Smooth muscle cell (in vitro differentiated cells): Measurements from ENCODE around the gene VGLL4. TPM values are rescaled to one million over a fixed set of nuclear protein-coding genes. Genes with fewer than 3 reads are reported as not detected.
A peak's percentile ranks its signal among the peaks of the same experiment; 100 is the strongest.

ENCODE experiments used
- DNase-seq: peaks from one replicate; lab custom pipeline; 2025; ENCODE audit not compliant: unreplicated experiment; lab: John Stamatoyannopoulos, UW
- H2AFZ ChIP-seq: fragments of 200-600 bp; sonication (generic); 2 replicates; pipeline ENCODE4 v1.6.0; 2016; ENCODE audit warnings: antibody characterized with exemption, low read depth, mild to moderate bottlenecking
- H3F3A ChIP-seq: fragments of 200-600 bp; sonication (generic); 2 replicates; pipeline ENCODE4 v1.6.0; 2017; ENCODE audit warnings: antibody characterized with exemption, low read depth
- H3K27ac ChIP-seq: fragments of 200-600 bp; sonication (generic); 2 replicates; pipeline ENCODE4 v1.5.1; 2016; ENCODE audit warnings: low read depth, mild to moderate bottlenecking
- H3K27me3 ChIP-seq: fragments of 200-600 bp; sonication (generic); 2 replicates; pipeline ENCODE4 v1.6.1; 2016; ENCODE audit warnings: low read depth, mild to moderate bottlenecking
- H3K36me3 ChIP-seq: fragments of 200-600 bp; sonication (generic); 2 replicates; pipeline ENCODE4 v1.5.1; 2016; ENCODE audit warnings: low read depth
- H3K4me1 ChIP-seq: fragments of 200-600 bp; sonication (generic); 2 replicates; pipeline ENCODE4 v1.5.1; 2016; ENCODE audit warnings: low read depth
- H3K4me2 ChIP-seq: fragments of 200-600 bp; sonication (generic); 2 replicates; pipeline ENCODE4 v1.6.0; 2016; ENCODE audit warnings: mild to moderate bottlenecking
- H3K4me3 ChIP-seq: fragments of 200-600 bp; sonication (generic); 2 replicates; pipeline ENCODE4 v1.5.1; 2016; ENCODE audit warnings: mild to moderate bottlenecking
- H3K79me2 ChIP-seq: fragments of 200-600 bp; sonication (generic); 2 replicates; pipeline ENCODE4 v1.6.0; 2016; ENCODE audit warnings: low read depth, mild to moderate bottlenecking
- H3K9ac ChIP-seq: fragments of 200-600 bp; sonication (generic); 2 replicates; pipeline ENCODE4 v1.6.0; 2016; ENCODE audit warnings: low read depth
- H3K9me3 ChIP-seq: fragments of 200-600 bp; sonication (generic); replicated peaks from 2 replicates; pipeline ENCODE4 v1.5.1; 2016; ENCODE audit warnings: low read depth
- H4K20me1 ChIP-seq: fragments of 200-600 bp; sonication (generic); 2 replicates; pipeline ENCODE4 v1.6.0; 2016; ENCODE audit warnings: low read depth
- CTCF ChIP-seq: fragments of 200-600 bp; sonication (generic); IDR thresholded peaks from 2 replicates; pipeline ENCODE4 v1.5.1; 2017; ENCODE audit warnings: borderline replicate concordance, mild to moderate bottlenecking, antibody characterized with exemption; ENCODE audit not compliant: insufficient read depth, poor library complexity, severe bottlenecking
- WGBS: methylation state at CpG from one replicate; pipeline ENCODE4 v1.1.7; 2016; ENCODE audit warnings: low lambda C conversion rate; 5-methylcytosine and 5-hydroxymethylcytosine counted together
- polyA plus RNA-seq: library from polyadenylated mRNA; unstranded; fragments of >200 nt; fragmentation: Nextera tagmentation; extraction: Ambion mirVana; gene quantifications from 2 replicates; pipeline ENCODE4 v1.2.1, GENCODE V29; 2016
- total RNA-seq: library from RNA; depleted of rRNA; stranded (reverse); fragments of >200 nt; gene quantifications from 2 replicates; pipeline ENCODE4 v1.2.3, GENCODE V29; 2014

VGLL4 gene
- total and polyA plus RNA-seq, 2 experiments from 2014 or later = 72.0 to 109 TPM

- Histone ChIP-seq H3K79me2 (peaks cover 70% of the 10 kb centered on the region), H3K27me3 (no peaks in the 10 kb centered on the region), H3K9me3 (no peaks in the 10 kb centered on the region), H4K20me1 (peaks cover 63% of the 10 kb centered on the region), H3K27ac (peak overlapping the region; percentile 92), H3K4me2 (no peak overlapping the region), H2AFZ (no peak overlapping the region), H3F3A (peaks cover 40% of the 10 kb centered on the region), H3K36me3 (no peaks in the 10 kb centered on the region), H3K9ac (no peak overlapping the region), H3K4me1 (peaks cover 4% of the 10 kb centered on the region), H3K4me3 (no peak overlapping the region)
- 92% methylated on average over 7 of the region's 7 CpGs for WGBS
- no peak for TF ChIP-seq CTCF
- no peak for DNase-seq
These were observed 79.9 kb downstream of the VGLL4 start for GRCh38 chr3:11563865-11564185.

GRCh38 chr3:11563159-11563864, 80.4 kb downstream of the VGLL4 start:
- Histone ChIP-seq H3K36me3 (no peaks in the 10 kb centered on the region), H3K4me3 (no peak overlapping the region), H3K4me1 (peaks cover 4% of the 10 kb centered on the region), H3K79me2 (peaks cover 75% of the 10 kb centered on the region), H3K9me3 (no peaks in the 10 kb centered on the region), H3K27ac (peak overlapping the region; percentile 92), H3K27me3 (no peaks in the 10 kb centered on the region), H3F3A (peaks cover 45% of the 10 kb centered on the region), H2AFZ (no peak overlapping the region), H3K4me2 (no peak overlapping the region), H4K20me1 (peaks cover 68% of the 10 kb centered on the region), H3K9ac (no peak overlapping the region)
- TF ChIP-seq CTCF = no peak
- WGBS = 95% methylated on average over 16 of the region's 16 CpGs
- no peak for DNase-seq

GRCh38 chr3:11562277-11562881, 81.3 kb downstream of the VGLL4 start:
- Histone ChIP-seq H3K27ac (peak overlapping the region; percentile 92), H3K9ac (no peak overlapping the region), H3K4me3 (no peak overlapping the region), H4K20me1 (peaks cover 78% of the 10 kb centered on the region), H3K27me3 (no peaks in the 10 kb centered on the region), H3K79me2 (peaks cover 78% of the 10 kb centered on the region), H2AFZ (no peak overlapping the region), H3F3A (peaks cover 48% of the 10 kb centered on the region), H3K4me2 (no peak overlapping the region), H3K36me3 (no peaks in the 10 kb centered on the region), H3K4me1 (peaks cover 12% of the 10 kb centered on the region), H3K9me3 (no peaks in the 10 kb centered on the region)
- no peak for TF ChIP-seq CTCF
- DNase-seq = no peak
- WGBS = 92% methylated on average over 17 of the region's 17 CpGs
